NCI-H2227 treated with DMSO at 0.1 percent for 48 hours (cell line): ENCODE results near the gene RNASE11.
"Not testable (repeated sequence)": the region's sequence is repeated elsewhere in the genome, so short reads cannot be mapped to it uniquely, and the experiment has no call there.

Experiments used
- DNase-seq: peaks from one replicate; lab custom pipeline; 2025; lab: John Stamatoyannopoulos, UW

Gene RNASE11

DNA sequence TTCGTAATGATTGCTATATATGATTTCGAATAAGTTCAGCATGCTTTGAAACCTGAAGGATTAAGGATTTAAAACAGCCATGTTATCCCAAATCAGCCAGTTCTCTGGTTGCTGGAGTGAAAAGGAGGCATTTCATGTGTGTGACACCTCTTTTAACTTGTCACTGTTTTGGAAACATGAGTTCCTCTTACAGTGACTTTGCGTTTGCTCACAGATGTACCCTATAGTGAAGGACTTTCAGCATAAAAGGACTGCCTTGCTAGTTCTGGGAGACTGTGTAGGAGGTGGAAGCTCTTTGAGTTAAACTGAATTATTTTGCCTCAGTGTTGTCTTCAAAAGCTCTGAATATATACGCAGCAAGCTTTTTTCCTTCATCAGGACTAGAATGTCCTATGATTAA is 7.6 kb downstream of the RNASE11 start:
- DNase-seq: no peak

DNA sequence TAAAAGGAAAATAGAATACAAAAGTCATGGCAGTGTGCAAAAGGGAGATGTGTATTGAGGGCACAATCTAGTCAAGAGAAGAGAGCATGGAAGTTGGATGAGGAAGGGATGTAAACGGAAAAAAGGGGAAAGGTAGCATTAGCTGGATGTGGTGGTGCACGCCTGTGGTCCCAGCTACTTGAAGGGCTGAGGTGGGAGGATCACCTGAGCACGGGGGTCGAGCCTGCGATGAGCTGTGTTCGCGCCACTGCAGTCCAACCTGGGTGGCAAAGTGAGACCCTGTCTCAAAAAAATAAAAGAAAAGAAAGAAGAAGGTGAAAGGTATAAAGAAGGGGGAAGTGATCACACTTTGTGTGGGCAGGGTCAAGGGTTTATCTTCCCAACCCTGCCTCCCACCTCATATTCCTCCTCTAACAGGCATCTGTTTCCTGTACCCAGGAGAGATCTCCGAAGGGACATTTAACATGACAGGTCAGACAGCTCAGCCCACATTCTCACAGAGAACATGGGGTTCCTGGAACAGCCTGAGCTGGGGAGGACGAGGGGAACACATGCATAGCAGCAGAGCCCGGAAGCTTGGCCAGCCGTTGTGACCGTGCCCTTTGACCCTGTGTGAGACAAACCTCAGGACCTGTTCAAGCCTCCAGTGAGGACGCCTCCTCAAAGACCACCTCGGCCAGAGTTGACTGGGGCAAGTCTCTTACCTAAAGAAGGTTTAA is 8.9 kb downstream of the RNASE11 start:
- no peak for DNase-seq

DNA sequence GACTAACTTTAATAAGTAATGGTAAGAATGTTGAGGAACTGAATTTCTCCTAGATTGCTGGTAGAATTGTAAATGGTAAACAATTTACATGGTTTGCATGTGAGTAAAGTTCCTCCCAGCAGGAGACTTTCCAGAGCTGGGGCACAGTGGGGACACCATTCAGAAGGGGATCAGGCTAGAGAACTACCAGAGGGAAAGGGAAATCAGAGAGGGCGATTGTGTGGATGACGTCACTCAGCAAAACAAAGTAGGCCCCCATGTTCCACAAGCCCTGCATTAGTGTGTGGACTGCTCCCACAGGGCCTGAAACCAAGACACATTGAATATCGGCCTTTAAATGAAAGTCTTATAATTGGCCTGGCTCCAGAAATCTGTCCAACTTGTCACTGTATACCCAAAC is 9.5 kb downstream of the RNASE11 start:
- DNase-seq: no peak

DNA sequence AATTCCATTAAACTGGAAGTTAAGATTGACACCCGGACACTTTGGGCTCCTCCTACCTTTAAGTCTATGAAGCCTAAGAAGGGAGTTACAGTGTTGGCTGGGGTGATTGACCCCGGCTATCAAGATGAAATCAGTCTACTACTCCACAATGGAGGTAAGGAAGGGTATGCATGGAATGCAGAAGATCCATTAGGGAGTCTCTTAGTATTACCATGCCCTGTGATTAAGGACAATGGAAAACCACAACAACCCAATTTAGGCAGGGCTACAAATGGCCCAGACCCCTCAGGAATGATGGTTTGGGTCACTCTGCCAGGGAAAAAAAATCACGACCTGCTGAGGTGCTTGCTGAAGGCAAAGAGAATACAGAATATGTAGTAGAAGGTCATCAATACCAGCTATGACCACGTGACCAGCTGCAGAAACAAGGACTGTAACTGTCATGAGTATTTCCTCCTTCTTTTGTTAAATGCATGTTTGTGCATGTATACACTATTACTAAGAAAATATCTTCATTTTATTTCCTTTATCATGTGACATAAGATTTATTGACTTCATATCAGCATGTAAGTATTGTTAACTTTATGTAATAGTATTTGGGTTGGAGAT is 15.3 kb downstream of the RNASE11 start:
- DNase-seq: not testable (repeated sequence)

DNA sequence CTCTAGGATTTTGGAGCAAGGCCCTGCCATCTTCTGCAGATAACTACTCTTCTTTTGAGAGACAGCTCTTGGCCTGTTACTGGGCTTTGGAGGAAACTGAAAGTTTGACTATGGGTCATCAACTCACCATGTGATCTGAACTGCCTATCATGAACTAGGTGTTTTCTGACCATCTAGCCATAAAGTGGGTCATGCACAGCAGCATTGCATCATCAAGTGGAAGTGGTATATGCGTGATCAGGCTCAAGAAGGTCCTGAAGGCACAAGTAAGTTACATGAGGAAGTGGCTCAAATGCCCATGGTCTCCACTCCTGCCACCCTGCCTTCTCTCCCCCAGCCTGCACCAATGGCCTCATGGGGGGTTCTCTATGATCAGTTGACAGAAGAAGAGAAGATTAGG is 17.1 kb downstream of the RNASE11 start:
- not testable (repeated sequence) for DNase-seq

DNA sequence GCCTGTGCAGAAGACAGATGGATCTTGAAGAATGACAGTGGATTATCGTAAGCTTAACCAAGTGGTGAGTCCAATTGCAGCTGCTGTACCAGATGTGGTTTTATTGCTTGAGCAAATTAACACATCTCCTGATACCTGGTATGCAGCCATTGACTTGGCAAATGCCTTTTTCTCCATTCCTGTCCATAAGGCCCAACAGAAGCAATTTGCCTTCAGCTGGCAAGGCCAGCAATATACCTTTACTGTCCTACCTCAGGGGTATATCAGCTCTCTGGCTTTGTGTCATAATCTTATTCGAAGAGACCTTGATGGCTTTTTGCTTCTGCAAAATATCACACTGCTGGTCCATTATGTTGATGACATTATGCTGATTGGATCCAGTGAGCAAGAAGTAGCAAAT is 17.9 kb downstream of the RNASE11 start:
- DNase-seq: not testable (repeated sequence)

DNA sequence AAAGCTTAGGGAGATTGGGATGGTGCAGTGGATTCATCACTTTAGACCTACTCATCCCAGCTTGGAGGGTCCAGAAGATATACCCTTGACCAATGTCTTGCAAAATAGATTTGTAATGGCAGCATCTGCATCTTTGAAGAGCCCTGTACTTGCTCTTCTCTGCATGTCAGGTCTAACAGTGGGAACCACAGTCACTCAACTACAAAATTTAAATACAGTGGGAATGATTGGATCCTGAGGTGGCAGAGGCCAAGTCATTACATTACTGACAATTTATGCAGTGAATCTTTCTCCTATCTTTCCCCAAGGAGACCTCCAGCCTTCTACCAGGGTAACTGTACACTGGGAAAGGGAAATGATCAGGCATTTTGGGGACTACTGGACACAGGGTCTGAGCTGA is 18.7 kb downstream of the RNASE11 start:
- no peak for DNase-seq

DNA sequence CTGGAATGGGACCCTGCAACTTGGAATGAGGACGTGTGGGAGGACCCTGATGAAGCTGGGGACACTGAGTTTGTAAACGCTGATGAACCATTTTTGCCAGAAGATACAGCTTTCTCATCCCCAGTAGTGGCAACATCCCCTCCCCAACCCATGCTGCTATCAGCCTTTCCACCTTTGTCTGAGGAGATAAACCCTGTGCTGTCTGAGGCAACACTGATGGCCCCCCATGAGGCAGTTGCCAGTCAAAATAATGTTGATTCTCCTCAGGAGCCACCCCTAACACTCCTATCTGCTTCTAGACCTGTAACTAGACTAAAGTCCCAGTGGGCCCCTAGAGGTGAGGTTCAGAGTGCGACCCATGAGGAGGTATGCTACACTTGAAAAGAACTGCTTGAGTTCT is 19.4 kb downstream of the RNASE11 start:
- DNase-seq: no peak

DNA sequence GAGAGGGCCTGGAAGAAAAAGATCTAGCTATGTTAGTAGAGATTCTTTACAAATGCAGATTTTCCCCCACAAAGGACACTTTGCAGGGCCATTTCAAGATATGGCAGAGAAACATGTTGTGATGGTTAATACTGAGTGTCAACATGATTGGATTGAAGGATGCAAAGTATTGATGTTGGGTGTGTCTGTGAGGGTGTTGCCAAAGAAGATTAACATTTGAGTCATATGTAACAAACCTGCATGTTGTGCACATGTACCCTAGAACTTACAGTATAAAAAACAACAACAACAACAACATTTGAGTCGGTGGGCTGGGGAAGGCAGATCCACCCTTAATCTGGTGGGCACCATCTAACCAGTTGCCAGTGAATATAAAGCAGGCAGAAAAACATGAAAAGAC is 20.6 kb downstream of the RNASE11 start:
- not testable (repeated sequence) for DNase-seq

DNA sequence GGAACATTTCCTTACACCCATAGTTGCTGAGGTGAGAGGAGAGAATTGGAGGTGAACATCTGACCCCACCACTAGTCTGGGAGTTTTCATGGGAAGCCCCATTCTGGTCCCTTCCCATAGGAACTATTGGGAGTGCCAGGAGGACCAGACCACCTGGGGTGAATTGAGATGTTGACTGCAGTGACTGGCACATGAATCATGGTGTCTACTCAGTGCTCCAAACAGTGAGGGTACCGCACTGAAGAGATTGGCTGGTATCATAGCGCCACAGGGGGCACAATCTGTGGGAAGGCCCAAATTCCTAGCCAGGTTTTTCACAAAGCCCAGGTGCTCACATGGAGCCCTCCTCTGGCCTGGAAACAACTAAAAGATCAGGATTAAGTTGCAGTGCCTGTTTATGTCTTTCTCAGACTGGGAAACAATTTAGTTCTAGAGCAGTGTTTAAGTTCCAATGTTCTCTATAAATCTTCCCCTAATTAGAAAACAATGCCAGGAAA is 23.3 kb downstream of the RNASE11 start:
- DNase-seq: no peak

DNA sequence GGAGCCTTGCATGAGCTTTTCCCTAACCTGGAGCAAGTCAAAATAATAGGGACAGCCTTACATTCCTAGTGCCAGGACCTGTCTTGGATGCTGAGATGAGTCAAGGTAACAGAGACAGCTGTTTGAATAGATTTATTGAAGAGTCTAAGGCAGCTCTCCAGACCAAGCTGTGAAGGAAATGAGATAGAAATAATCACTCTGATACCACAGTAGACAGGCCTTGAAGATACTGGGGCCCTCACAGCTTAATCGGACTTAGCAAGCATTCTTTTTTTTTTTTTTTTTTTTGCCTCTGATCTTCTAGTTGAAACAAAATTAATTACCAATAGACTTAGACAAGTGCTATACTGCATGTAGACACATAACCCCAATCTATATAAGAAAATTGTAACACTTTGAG is 23.8 kb downstream of the RNASE11 start:
- DNase-seq: no peak

DNA sequence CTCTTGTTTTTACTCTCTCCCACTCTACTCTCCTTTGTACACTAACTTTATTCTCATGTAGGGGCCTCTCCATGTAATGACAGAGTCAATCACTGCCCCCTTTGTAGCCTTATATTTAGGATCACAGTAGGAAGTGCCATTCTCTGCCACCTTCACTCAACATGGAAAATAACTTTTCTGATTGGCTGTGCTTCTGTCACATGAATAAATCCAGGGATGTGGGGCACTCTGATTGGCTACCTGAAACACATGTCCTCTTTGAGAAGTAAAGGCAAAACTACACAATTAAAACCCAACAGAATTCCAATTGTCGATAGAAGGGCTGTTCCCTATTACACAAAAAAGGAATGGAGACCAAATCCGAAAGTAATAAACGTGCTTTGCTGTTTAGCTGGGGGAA is 26.8 kb downstream of the RNASE11 start, which contains the start of gene RNASE9:
RNASE9 (minus strand) TSS at position 87 of the 400 bp plus-strand sequence.
- no peak for DNase-seq

DNA sequence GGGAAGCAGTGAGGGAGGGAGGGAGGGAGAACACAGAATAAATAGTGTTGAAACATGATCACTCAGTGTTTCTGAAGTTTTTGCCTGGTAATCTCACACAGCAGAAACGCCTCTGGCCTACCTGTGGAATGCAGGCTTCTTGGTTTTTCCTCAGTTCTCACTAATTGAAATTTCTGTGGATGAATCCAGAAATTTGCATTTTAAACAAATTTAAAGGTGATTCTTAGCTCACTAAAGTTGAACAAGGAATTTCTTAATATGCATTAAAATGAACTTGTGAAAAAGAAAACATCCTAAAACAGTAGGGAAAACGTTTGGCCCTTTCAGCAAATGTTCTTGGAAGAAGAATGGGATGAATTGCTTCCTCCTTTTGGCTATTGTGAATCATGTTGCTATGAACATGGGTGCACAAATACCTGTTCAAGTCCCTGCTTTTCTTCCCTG is 28.3 kb downstream of the RNASE11 start:
- no peak for DNase-seq

DNA sequence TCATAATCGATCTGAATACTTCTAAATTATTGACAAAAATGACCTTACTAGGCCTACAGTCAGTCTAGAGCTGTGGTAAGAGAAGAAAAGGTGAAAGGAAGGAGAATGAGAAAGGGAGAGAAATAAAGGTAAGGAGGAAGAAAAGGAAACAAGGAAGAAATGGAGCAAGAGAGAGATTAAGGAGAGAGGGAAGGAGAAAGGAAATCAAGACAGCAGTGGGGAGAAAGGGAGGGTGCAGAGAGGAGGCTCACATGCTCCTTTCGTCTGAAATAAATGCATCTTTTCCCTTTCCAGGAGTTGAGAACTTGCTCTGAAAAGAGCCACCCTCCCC is 30.6 kb downstream of the RNASE11 start:
- DNase-seq: no peak

DNA sequence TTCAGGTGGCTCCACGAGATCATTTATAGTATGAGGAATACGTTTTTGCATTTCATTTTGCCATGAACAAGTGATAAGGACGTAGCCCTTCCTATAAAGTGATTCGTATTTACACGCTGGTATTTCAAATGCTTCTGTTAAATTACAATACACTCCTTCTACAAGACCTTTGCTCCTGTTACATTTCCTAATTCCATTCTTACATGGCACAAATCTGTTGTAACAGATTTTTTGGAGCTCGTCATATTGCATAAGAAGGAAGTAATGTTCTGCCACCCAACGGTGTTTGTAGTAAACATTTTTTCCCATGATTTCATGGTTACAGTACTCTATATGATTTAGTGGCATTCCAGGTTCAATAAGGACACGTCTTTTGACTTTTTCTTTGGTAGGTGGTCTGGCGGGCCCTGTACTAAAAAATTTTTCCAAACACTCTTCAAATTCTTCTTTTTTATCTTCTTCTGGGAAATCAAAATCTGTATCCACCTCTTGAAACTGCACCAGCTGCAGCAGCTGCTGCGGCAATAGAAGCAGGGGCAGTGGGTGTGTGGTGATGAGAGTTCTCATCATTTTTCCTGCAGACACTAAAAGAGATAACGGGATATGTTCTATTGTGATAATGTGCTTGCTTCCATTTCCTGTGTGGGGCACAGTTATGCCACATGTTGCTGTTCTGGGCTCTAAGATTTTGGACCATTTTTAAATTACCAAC is 31.1 kb downstream of the RNASE11 start:
- no peak for DNase-seq

DNA sequence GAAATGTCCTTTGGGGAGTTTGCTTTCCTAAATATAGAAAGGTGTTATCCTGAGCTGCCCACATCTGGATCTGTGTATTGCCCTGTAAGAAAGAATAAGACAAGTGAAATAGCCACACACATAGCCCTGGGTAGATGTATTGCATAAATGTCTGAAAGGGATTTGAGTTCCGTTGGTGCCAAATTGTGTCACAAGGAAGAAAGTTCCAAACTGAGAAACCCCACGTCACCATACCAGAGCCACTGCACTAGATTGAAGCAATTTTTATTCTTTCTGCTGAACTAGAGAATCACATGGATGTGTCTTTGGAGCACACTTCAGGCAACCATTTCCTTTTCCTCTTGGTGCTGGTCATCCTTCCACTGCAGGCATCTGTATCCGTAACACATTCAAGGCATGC is 32.0 kb downstream of the RNASE11 start:
- DNase-seq: no peak

DNA sequence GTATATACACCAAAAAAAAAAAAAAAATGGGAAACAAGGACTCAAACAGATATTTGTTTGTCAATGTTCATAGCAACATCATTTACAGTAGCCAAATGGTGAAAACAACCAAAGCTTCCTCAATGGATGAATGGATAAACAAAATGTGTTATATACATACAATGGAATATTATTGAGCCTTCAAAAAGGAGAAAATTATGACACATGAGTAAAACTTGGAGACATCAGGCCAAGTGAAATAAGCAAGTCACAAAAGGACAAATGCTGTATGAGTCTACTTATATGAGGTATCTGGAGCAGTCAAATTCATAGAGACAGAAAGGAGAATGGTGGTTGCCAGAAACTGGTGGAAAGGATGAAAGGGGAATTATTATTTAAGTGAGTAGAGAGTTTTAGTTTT is 34.8 kb downstream of the RNASE11 start:
- DNase-seq: no peak

DNA sequence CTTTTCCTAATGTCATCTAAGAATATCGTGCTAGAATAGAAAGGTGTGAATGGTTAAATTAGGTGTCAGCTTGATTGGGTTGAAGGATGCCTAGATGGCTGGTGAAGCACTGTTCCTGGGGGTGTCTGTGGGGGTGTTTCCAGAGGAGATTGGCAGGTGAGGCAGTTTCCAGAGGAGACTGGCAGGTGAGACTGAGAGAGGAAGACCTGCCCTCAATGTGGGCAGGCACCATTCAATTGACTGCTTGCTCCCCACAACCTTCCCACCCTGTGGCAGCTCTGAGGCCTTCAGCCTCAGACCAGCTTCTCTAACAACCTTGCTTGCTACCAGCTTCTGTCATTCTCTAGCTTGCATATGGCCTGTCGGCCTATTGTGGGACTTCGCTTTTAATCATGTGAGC is 36.2 kb downstream of the RNASE11 start:
- DNase-seq: no peak

DNA sequence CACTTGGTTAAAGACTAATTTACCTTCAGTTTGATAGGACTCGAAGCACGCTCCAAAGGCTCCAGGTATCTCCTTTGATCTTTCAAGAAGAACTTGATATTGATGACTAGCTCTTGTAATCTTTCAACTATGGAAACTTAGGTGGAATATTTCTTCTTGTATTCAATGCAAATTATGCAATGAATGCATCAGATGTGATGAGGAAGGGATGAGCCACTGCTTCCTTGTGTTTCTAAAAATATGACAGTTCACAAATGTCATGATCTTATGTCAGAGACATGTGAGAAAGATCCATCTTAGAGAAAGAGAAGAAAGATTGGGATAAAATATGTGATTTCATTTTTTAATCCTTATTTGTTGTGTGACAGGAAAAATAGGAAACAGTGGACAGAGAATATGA is 36.9 kb downstream of the RNASE11 start:
- DNase-seq: no peak

DNA sequence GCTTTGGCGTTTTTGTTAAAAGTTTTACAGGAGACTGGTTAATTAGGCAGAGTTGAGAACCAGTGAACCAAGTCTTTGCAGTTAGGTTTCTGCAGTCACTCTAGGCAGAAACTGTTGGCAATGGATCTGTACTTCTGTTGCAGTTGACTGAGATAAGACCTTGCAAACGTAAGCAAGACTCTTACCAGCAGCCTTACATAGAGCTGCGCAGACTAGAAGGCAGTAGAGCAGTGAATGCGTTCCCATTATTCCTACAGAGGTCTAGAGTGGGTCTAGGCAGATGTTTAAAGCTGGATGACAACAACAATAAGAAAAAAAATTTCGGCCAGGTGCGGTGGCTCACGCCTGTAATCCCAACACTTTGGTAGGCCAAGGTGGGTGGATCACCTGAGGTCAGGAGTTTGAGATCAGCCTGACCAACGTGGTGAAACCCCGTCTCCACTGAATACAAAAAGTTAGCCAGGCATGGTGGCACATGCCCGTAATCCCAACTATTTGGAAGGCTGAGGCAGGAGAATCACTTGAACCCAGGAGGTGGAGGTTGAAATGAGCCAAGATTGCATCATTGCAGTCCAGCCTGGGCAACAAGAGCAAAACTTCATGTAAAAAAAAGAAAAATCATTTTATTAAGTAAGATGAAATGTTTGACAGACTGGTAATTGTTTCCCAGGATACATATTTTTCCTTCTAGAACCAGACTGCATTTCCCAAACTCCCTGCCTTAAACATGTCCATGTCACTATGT is 39.2 kb downstream of the RNASE11 start:
- DNase-seq: no peak

DNA sequence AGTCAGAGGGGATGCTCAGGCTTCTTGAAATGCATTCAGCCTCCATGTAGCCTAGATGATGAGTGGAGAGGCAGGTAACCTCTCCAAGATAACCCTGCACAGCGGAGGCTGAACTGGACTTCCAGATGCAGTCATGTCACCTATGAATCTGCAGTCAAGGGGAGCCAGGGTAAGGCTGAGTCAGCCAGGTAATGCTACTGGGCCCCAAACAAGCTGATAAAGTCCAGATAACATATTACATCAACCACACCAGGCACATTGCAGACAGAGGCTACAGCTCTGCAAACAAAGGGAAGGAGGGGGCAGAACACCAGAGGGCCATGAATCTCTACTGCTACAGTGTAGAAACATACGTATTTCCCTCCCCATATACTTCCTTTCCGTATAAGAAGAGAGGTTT is 40.9 kb downstream of the RNASE11 start:
- no peak for DNase-seq

DNA sequence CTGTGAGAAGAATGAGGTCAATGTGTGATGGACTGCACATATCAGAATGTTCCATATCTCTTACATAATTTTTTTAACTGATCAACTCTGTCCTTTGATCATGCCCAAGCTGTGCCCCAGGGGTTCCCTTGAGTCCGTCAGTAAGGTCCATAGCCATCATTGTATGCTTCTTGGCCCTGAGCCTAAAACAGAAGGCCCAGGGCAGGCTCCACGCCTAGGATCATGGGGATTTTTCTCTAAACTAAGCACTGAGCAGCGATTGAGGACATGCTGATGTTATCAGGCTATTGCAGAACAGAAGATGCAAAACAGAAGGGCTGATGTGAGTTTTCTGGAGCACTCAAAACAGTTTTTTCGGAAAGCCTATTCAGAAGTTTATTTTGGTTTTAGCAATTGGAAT is 47.9 kb downstream of the RNASE11 start:
- DNase-seq: no peak
